Cortex of kidney (tissue), 1 donor: ENCODE data around the gene TMEM150A.
"Not testable (repeated sequence)": the region's sequence is repeated elsewhere in the genome, so short reads cannot be mapped to it uniquely, and the experiment has no call there.

Source experiments
- DNase-seq: peaks from one replicate; lab custom pipeline; 2025; lab: John Stamatoyannopoulos, UW

Gene TMEM150A

DNA sequence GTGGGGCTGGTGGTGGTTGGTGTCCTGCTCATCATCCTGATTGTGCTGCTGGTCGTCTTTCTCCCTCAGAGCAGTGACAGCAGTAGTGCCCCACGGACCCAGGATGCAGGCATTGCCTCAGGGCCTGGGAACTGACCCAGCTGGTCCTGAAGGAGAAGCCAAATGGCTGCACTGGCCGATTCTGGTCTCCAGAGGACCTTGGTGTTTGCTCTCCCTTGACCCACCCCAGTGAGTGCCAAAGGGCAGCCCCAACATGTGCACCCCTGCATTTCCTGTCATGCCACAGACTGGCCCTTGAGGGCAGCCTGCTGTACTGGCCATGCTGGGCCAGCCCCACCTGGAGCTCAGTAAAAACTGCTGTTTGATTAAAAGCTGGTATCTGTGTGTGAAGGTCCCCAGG lies 9.5 kb downstream of the TMEM150A start:
- no peak for DNase-seq

- DNase-seq: not testable (repeated sequence)
Measured at GRCh38 chr2:85592299-85592698, 10.2 kb downstream of the TMEM150A start.

- no peak for DNase-seq
Measured at GRCh38 chr2:85591563-85591962, 10.9 kb downstream of the TMEM150A start.

DNA sequence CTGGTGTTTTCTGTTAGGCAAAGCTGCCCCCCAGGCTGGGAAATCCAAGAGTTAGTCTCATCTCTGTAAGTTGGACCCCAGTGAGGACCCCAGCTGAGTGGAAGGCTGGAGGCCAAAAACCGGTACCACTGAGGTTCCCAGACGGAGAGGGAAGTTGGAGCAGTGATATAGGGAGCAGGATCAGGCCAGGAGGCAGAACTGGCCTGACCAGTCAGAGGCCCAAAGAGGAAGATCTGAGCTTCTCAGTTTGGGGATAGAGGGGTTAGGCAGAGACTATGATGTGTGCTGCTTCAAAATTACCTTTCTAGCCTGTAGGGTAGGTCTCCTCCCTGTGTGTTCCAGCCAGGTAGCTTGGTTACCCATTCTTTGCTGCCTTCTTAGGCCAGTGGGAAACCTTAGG lies 11.5 kb downstream of the TMEM150A start:
- no peak for DNase-seq

- no peak for DNase-seq
Measured at GRCh38 chr2:85589982-85590791, 12.3 kb downstream of the TMEM150A start.

- DNase-seq: no peak
Measured at GRCh38 chr2:85589181-85589580, 13.3 kb downstream of the TMEM150A start.

GRCh38 chr2:85588645-85589044 lies 13.9 kb downstream of the TMEM150A start:
- DNase-seq: no peak

GRCh38 chr2:85588236-85588635 lies 14.3 kb downstream of the TMEM150A start:
- DNase-seq: no peak

GRCh38 chr2:85585781-85586105 lies 16.8 kb downstream of the TMEM150A start:
- no peak for DNase-seq

GRCh38 chr2:85584857-85585780 lies 17.4 kb downstream of the TMEM150A start:
- no peak for DNase-seq

GRCh38 chr2:85584354-85584856 lies 18.1 kb downstream of the TMEM150A start, which contains the start of gene VAMP5:
TSS of gene VAMP5 (plus strand) at chr2:85584431. CDS start at chr2:85584491, 60 bp downstream.
- DNase-seq: no peak

DNA sequence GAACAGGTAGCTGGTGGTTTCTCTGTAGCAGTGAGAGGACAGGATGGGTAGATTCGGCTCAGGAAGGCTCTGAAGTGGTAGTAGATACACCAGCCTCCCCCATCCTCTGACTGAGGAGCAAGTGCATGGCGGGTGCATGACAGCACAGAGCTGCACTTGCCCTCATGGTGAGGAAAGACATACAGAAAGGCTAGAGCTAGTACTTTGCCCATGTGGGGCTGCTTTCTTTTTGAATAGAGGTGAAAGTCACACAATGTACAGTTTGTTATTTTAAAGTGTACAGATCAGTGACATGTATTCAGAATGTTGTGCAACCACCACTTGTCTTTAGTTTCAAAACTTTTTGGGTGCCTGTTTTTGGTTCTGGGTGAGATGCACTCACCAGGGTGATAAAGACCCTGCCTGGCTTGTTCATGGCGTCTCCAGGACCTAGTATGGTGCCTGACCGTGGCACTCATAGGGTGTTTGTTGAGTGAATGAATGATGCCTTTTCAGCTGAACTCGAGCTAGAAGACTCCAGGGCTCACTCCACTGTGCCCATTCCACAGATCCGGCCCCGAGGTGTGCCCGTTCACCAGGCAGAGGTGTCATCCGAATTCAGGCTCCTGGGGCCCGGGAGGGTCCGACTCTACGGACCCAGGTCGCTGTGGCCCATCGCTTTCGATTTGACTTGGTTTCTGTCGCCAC lies 18.7 kb downstream of the TMEM150A start:
- DNase-seq: no peak

- DNase-seq: no peak
Measured at GRCh38 chr2:85582492-85582891, 20.0 kb downstream of the TMEM150A start.

- no peak for DNase-seq
Measured at GRCh38 chr2:85580206-85580605, 22.3 kb downstream of the TMEM150A start.

GRCh38 chr2:85579266-85579935 lies 23.1 kb downstream of the TMEM150A start:
- no peak for DNase-seq

DNA sequence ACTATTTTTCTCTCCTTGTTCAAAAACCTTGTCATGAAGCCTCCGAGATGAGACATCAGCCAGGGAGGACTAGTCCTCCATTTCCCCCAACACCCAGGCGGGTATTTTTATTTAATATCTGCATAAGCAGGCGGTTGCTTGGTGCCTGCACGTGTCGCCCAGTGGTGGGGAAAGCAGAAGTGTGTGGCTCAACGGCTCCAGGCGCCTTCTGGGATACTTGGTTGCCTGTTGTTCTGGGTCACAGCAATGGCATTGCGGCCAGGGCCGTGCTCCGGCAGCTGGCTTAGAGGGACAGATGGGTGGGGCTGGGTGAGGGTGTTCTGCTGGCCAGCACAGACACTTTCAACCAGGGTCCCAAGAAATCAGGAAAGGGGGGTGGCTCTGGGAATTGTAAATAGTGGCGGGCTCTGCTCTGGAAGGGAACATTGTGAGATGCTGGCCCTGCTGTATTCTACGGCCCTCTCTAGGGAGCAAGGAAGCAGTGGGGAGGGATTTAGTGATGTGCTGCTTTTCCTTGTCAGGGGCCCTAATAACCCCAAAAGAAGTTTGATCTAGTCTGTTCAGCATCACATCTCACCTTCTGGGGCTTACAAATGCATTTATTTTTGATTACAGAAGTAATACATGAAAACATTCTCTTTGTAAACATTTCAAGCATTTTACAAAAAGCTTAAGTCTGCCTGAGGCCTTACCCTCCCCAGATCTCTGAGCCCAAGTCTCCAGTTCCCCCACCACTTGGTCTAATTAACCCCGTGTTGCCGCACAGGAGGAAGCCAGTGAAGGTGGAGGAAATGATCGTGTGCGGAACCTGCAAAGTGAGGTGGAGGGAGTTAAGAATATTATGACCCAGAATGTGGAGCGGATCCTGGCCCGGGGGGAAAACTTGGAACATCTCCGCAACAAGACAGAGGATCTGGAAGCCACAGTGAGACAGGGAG lies 24.0 kb downstream of the TMEM150A start:
- no peak for DNase-seq

- no peak for DNase-seq
Measured at GRCh38 chr2:85577386-85578242, 24.9 kb downstream of the TMEM150A start, which contains the start of gene VAMP8. TSS of gene VAMP8 (plus strand) at chr2:85577586. CDS start at chr2:85577647, 61 bp downstream.

- DNase-seq: no peak
Measured at GRCh38 chr2:85577063-85577385, 25.5 kb downstream of the TMEM150A start.

- no peak for DNase-seq
Measured at GRCh38 chr2:85575739-85576138, 26.8 kb downstream of the TMEM150A start.

- DNase-seq: no peak
Measured at GRCh38 chr2:85566265-85566664, 36.2 kb downstream of the TMEM150A start.
